ENCODE measurements around the gene RHBDD1. TPM values are rescaled to one million over a fixed set of nuclear protein-coding genes. Genes with fewer than 3 reads are reported as not detected.

Gene RHBDD1
- polyA plus RNA-seq, 2 of the 4 experiments (the other 2 are of a cell fraction) = 8.3 to 46.9 TPM

DNA sequence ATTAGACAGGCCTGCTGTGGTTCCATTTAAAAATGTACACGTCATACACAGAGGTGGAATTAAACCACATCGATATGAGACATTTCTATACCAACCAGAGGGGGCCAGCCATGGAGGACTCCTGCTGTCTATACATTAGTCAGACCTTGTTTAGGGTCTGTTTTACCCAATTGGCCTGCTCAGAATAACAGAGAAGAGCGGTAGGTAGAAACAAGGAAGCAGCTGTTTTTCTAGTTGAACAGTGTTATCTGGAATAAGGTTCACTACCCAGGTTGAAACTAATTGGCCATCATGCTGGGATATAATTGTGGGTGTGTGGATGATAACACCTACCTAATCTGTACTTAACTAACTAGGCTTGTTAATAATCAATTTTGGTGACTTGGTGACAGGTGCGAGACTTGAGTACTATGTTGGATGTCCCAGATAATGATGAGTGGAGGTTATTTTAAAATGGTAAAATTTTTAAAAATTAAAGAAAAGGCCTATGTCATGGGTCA lies 47.5 kb downstream of the RHBDD1 start (continued):
- TF ChIP-seq, protein P1, sequence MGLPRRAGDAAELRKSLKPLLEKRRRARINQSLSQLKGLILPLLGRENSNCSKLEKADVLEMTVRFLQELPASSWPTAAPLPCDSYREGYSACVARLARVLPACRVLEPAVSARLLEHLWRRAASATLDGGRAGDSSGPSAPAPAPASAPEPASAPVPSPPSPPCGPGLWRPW (IDR thresholded peaks at IDR 0.05) = no peak
- TF ChIP-seq, protein P2, sequence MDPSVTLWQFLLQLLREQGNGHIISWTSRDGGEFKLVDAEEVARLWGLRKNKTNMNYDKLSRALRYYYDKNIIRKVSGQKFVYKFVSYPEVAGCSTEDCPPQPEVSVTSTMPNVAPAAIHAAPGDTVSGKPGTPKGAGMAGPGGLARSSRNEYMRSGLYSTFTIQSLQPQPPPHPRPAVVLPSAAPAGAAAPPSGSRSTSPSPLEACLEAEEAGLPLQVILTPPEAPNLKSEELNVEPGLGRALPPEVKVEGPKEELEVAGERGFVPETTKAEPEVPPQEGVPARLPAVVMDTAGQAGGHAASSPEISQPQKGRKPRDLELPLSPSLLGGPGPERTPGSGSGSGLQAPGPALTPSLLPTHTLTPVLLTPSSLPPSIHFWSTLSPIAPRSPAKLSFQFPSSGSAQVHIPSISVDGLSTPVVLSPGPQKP (IDR thresholded peaks at IDR 0.05; ENCODE audit: low read depth, low read length) = no peak
- TF ChIP-seq TP53 (CRISPR knock-in tag; IDR thresholded peaks at IDR 0.05) = no peak
- no peak for TF ChIP-seq NPAS2 (CRISPR knock-in tag; IDR thresholded peaks at IDR 0.05; ENCODE audit: borderline replicate concordance)
- TF ChIP-seq SREBF2 (IDR thresholded peaks at IDR 0.05) = no peak

DNA sequence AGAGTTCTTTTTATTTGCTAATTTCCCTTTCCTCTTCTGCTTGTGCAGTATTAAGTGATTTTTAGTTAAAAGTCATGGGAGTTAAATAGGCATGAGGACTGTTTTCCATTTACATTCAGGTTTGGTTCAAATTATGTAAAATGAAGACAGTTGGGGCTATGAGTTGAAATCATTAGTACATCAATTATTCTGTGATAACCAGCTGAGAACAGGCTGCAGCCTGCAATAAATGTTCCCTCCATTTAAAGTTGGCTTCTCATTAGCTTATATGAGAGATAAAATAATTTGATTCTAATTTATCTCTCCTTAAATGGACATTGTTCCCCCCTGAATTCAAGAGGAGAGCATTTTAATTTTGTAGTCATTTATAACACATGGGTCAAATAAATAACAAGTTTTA lies 48.3 kb downstream of the RHBDD1 start:
- POLR2A ChIA-PET = no interaction called here
- H3K27ac ChIP-seq = no peak overlapping the region
- no peak for TF ChIP-seq TFCP2L1 (CRISPR knock-in tag; IDR thresholded peaks at IDR 0.05)
- peaks cover 12% of the 10 kb centered on the region; the same call in 2 of the 3 replicates for H3K4me1 ChIP-seq
- CTCF ChIA-PET = no interaction called here
- no peaks in the 10 kb centered on the region for H3K9me3 ChIP-seq
- DNase-seq (ENCODE audit: low read depth in 1 of 2, low spot score in 1 of 2) (no peak), FAIRE-seq (no peak), ATAC-seq (no peak)
- no peak overlapping the region for H3K4me3 ChIP-seq
- no peak overlapping the region for H3K4me2 ChIP-seq

DNA sequence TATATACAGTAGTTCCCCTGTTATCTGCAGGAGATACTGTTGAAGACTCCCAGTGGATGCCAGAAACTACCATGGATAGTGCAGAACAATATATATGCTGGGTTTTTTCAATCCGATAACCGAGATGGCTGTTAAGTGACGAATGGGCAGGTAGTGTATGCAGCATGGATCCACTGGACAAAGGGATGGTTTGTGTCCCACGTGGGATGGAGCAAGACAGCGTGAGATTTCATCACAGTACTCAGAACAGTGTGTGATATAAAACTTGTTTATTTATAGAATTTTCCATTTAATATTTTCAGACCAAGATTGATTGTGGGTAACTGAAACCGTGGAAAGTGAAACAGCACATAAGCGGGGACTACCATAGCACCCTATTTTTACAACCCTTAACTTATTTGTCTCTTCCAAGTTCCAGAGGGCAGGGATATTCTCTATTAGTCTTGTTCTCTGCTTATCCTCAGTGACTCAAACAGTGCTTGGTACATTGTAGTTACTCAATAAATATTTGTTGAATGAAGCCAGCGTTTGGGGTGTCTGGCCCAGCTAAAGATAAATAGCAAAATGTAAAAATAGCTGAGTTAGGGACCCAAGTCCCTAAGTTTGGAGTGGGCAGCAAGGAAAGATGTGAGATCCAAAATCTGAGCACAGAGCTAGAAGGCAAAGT lies 50.0 kb downstream of the RHBDD1 start:
- H3K4me2 ChIP-seq = no peak overlapping the region
- DNase-seq (ENCODE audit: low read depth in 1 of 2, low spot score in 1 of 2) (no peak), ATAC-seq (no peak), FAIRE-seq (no peak)
- no peaks in the 10 kb centered on the region for H3K9me3 ChIP-seq
- no peak overlapping the region for H3K27ac ChIP-seq
- TF ChIP-seq KDM5A (IDR thresholded peaks at IDR 0.05) (no peak), MAZ (IDR thresholded peaks at IDR 0.05; ENCODE audit: borderline replicate concordance, low read depth, low read length) (no peak), TP53 (CRISPR knock-in tag; IDR thresholded peaks at IDR 0.05) (no peak), SMC3 (IDR thresholded peaks at IDR 0.05) (no peak), KDM1A (IDR thresholded peaks at IDR 0.05; ENCODE audit: low read depth) (no peak), MAFK (IDR thresholded peaks at IDR 0.05; ENCODE audit: partially characterized antibody) (no peak), POLR2A (IDR thresholded peaks at IDR 0.05; ENCODE audit: low read length) (no peak), FOXS1 (CRISPR knock-in tag; IDR thresholded peaks at IDR 0.05) (no peak), RNF2 (IDR thresholded peaks at IDR 0.05; ENCODE audit: borderline replicate concordance, low read depth) (no peak)
- TF ChIP-seq, protein P1 (IDR thresholded peaks at IDR 0.05) = no peak
- TF ChIP-seq, protein P3, sequence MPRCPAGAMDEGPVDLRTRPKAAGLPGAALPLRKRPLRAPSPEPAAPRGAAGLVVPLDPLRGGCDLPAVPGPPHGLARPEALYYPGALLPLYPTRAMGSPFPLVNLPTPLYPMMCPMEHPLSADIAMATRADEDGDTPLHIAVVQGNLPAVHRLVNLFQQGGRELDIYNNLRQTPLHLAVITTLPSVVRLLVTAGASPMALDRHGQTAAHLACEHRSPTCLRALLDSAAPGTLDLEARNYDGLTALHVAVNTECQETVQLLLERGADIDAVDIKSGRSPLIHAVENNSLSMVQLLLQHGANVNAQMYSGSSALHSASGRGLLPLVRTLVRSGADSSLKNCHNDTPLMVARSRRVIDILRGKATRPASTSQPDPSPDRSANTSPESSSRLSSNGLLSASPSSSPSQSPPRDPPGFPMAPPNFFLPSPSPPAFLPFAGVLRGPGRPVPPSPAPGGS (IDR thresholded peaks at IDR 0.05) = no peak
- TF ChIP-seq, protein P4, sequence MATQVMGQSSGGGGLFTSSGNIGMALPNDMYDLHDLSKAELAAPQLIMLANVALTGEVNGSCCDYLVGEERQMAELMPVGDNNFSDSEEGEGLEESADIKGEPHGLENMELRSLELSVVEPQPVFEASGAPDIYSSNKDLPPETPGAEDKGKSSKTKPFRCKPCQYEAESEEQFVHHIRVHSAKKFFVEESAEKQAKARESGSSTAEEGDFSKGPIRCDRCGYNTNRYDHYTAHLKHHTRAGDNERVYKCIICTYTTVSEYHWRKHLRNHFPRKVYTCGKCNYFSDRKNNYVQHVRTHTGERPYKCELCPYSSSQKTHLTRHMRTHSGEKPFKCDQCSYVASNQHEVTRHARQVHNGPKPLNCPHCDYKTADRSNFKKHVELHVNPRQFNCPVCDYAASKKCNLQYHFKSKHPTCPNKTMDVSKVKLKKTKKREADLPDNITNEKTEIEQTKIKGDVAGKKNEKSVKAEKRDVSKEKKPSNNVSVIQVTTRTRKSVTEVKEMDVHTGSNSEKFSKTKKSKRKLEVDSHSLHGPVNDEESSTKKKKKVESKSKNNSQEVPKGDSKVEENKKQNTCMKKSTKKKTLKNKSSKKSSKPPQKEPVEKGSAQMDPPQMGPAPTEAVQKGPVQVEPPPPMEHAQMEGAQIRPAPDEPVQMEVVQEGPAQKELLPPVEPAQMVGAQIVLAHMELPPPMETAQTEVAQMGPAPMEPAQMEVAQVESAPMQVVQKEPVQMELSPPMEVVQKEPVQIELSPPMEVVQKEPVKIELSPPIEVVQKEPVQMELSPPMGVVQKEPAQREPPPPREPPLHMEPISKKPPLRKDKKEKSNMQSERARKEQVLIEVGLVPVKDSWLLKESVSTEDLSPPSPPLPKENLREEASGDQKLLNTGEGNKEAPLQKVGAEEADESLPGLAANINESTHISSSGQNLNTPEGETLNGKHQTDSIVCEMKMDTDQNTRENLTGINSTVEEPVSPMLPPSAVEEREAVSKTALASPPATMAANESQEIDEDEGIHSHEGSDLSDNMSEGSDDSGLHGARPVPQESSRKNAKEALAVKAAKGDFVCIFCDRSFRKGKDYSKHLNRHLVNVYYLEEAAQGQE (IDR thresholded peaks at IDR 0.05) = no peak
- TF ChIP-seq, protein P5, sequence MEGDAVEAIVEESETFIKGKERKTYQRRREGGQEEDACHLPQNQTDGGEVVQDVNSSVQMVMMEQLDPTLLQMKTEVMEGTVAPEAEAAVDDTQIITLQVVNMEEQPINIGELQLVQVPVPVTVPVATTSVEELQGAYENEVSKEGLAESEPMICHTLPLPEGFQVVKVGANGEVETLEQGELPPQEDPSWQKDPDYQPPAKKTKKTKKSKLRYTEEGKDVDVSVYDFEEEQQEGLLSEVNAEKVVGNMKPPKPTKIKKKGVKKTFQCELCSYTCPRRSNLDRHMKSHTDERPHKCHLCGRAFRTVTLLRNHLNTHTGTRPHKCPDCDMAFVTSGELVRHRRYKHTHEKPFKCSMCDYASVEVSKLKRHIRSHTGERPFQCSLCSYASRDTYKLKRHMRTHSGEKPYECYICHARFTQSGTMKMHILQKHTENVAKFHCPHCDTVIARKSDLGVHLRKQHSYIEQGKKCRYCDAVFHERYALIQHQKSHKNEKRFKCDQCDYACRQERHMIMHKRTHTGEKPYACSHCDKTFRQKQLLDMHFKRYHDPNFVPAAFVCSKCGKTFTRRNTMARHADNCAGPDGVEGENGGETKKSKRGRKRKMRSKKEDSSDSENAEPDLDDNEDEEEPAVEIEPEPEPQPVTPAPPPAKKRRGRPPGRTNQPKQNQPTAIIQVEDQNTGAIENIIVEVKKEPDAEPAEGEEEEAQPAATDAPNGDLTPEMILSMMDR (IDR thresholded peaks at IDR 0.05) = no peak
- CTCF ChIA-PET = interaction anchor here (0.6 kb wide), 1 partner anchor 46 kb away, joined by 3 read pairs; no protein-coding TSS in a partner anchor
- H3K4me3 ChIP-seq = no peak overlapping the region
- H3K4me1 ChIP-seq = peaks cover 12% of the 10 kb centered on the region; the same call in 2 of the 3 replicates
- POLR2A ChIA-PET = no interaction called here
- 83% methylated on average over 8 of the region's 8 CpGs for WGBS (ENCODE audit: missing lambda C conversion rate)
